Panc1 (cell line): Measurements from ENCODE around the gene CUX1. TPM values are rescaled to one million over a fixed set of nuclear protein-coding genes. Genes with fewer than 3 reads are reported as not detected.

Experiments
- ATAC-seq: fragments of 200-7000 bp; cut with Tn5 transposase; 2 replicates; pipeline ENCODE4 v1.9.1; 2020; ENCODE audit warnings: mild to moderate bottlenecking, moderate library complexity
- BruUV-seq: library from RNA; stranded (reverse); fragments of 400-500 nt; replicated peaks from 2 replicates; lab custom pipeline; 2021; lab: Mats Ljungman, UMichigan
- CTCF ChIA-PET: fragments of 300-600 bp; sonication (Branson Sonifier 250); formaldehyde crosslinking; loops from one replicate; lab custom pipeline; 2022; ENCODE audit warnings: antibody characterized with exemption; lab: Charles Lee
- POLR2A ChIA-PET: fragments of 300-600 bp; sonication (Branson Sonifier 250); formaldehyde crosslinking; loops from one replicate; lab custom pipeline; 2022; ENCODE audit warnings: antibody characterized with exemption; lab: Charles Lee
- DNase-seq: peaks from one replicate; pipeline ENCODE4 v3.0.0-alpha.2; 2010; ENCODE audit warnings: low read depth, low spot score
- H3K27ac ChIP-seq: 2 replicates; pipeline ENCODE4 v1.5.1; 2011; ENCODE audit warnings: mild to moderate bottlenecking, low read length, inconsistent platforms
- H3K27me3 ChIP-seq: fragments of 200-500 bp; sonication (Bioruptor generic); 2 replicates; pipeline ENCODE4 v1.6.0; 2014; ENCODE audit warnings: low read length, inconsistent platforms; ENCODE audit not compliant: control insufficient read depth, insufficient read depth
- H3K36me3 ChIP-seq: fragments of 200-500 bp; sonication (Bioruptor generic); 2 replicates; pipeline ENCODE4 v1.5.1; 2014; ENCODE audit warnings: inconsistent platforms, mild to moderate bottlenecking, low read length, moderate library complexity; ENCODE audit not compliant: control insufficient read depth, insufficient read depth
- H3K4me1 ChIP-seq: 2 replicates; pipeline ENCODE4 v1.5.1; 2011; ENCODE audit warnings: inconsistent platforms, mild to moderate bottlenecking, low read length, moderate library complexity; ENCODE audit not compliant: control insufficient read depth, insufficient read depth
- H3K4me3 ChIP-seq, 2 experiments: 2 replicates each; pipeline ENCODE4 v1.5.1; 2011 to 2012; ENCODE audit warnings: low read depth in 2 of 2, low read length in 2 of 2, mild to moderate bottlenecking in 2 of 2, inconsistent platforms in 1 of 2, moderate library complexity in 1 of 2
- H3K9me3 ChIP-seq: fragments of 200-500 bp; sonication (Bioruptor generic); 2 replicates; pipeline ENCODE4 v1.5.1; 2014; ENCODE audit warnings: low read depth, mild to moderate bottlenecking, inconsistent platforms, low read length, moderate library complexity; ENCODE audit not compliant: control insufficient read depth, insufficient read depth
- CTCF ChIP-seq: fragments of 450-650 bp; IDR thresholded peaks from 2 replicates; pipeline ENCODE4 v1.5.1; 2017; ENCODE audit warnings: mild to moderate bottlenecking
- POLR2AphosphoS5 ChIP-seq: IDR thresholded peaks from 2 replicates; pipeline ENCODE4 v1.6.1; 2012; ENCODE audit warnings: mild to moderate bottlenecking, low read depth, low read length, moderate library complexity
- REST ChIP-seq, 2 experiments: IDR thresholded peaks; 2 replicates each; pipeline ENCODE4 v1.6.1; 2011 to 2012; ENCODE audit warnings: low read depth in 2 of 2, control low read depth in 1 of 2, low read length in 1 of 2, mild to moderate bottlenecking in 1 of 2, moderate library complexity in 1 of 2; ENCODE audit not compliant: insufficient read depth in 1 of 2
- SIN3A ChIP-seq: IDR thresholded peaks from 2 replicates; pipeline ENCODE4 v1.6.1; 2012; ENCODE audit warnings: low read depth, mild to moderate bottlenecking, low read length, moderate library complexity, borderline replicate concordance; ENCODE audit not compliant: insufficient read depth
- TCF7L2 ChIP-seq: IDR thresholded peaks from 2 replicates; pipeline ENCODE4 v1.6.1; 2011; ENCODE audit warnings: mild to moderate bottlenecking, low read depth, low read length, inconsistent platforms
- in situ Hi-C: cut with HindIII; loops from 2 replicates; pipeline ENCODE4 v1.10.0; 2016; ENCODE audit warnings: low sequenced_read_pairs, low pct_unique_long_range_greater_than_20kb
- intact Hi-C: fragments of 100-400 bp; cut with micrococcal nuclease; formaldehyde crosslinking; loops from one replicate; pipeline ENCODE4 v1.10.0; 2022; ENCODE audit not compliant: unreplicated experiment
- total RNA-seq: library from RNA; stranded (reverse); gene quantifications from one replicate; pipeline ENCODE4 v1.2.1, GENCODE V29; 2021; ENCODE audit not compliant: unreplicated experiment

The CUX1 gene
- total RNA-seq, 1 experiment from 2014 or later, result 50.9 TPM

GRCh38 chr7:101976411-101976810 is 159.0 kb downstream of the CUX1 start:
- ATAC-seq, result no peak
- in situ Hi-C loops, result no loop called here
- no peak for DNase-seq
- ChIA-PET POLR2A (no interaction called here), CTCF (no interaction called here)
- BruUV-seq, result TSS peak; percentile 50
- H3K4me1 ChIP-seq, result no peaks in the 10 kb centered on the region
- H3K27ac ChIP-seq, result no peak overlapping the region
- no peak for TF ChIP-seq REST (IDR thresholded peaks at IDR 0.05; ENCODE audit: insufficient read depth in 1 of 2, low read depth in 2 of 2, low read length in 1 of 2)
- no peak for TF ChIP-seq TCF7L2
- no peak for TF ChIP-seq SIN3A
- TF ChIP-seq POLR2AphosphoS5, result no peak
- no peak for TF ChIP-seq CTCF
- no peak overlapping the region for H3K4me3 ChIP-seq
- intact Hi-C loops, result no loop called here
- H3K9me3 ChIP-seq, result no peaks in the 10 kb centered on the region
- H3K36me3 ChIP-seq, result no peaks in the 10 kb centered on the region
- no peaks in the 10 kb centered on the region for H3K27me3 ChIP-seq

- CTCF ChIA-PET, result no interaction called here
- POLR2A ChIA-PET, result no interaction called here
- H3K27me3 ChIP-seq, result no peaks in the 10 kb centered on the region
- intact Hi-C loops, result no loop called here
- no peak for DNase-seq
- in situ Hi-C loops, result no loop called here
- H3K4me3 ChIP-seq, result no peak overlapping the region
- H3K4me1 ChIP-seq, result no peaks in the 10 kb centered on the region
- H3K27ac ChIP-seq, result no peak overlapping the region
- TF ChIP-seq REST (IDR thresholded peaks at IDR 0.05; ENCODE audit: insufficient read depth in 1 of 2, low read depth in 2 of 2, low read length in 1 of 2), result no peak
- TF ChIP-seq POLR2AphosphoS5, result no peak
- no peak for TF ChIP-seq CTCF
- no peak for TF ChIP-seq TCF7L2
- TF ChIP-seq SIN3A, result no peak
- BruUV-seq, result no TSS peak
- no peaks in the 10 kb centered on the region for H3K36me3 ChIP-seq
- H3K9me3 ChIP-seq, result no peaks in the 10 kb centered on the region
- ATAC-seq, result no peak
Observed at GRCh38 chr7:101977249-101977648, 159.8 kb downstream of the CUX1 start.
